ENCODE measurements around the gene GHRH.

Gene GHRH

GRCh38 chr20:37238426-37238825, 23.2 kb downstream of the GHRH start:
- DNase-seq (ENCODE audit: low spot score) = no peak

- no peak for DNase-seq (ENCODE audit: low spot score)
Measured at GRCh38 chr20:37237656-37238055, 24.0 kb downstream of the GHRH start.

GRCh38 chr20:37236462-37236861, 25.2 kb downstream of the GHRH start:
- DNase-seq (ENCODE audit: low spot score) = no peak

- no peak for DNase-seq (ENCODE audit: low spot score)
Measured at GRCh38 chr20:37235065-37235464, 26.5 kb downstream of the GHRH start.

GRCh38 chr20:37234254-37234581, 27.4 kb downstream of the GHRH start:
- no peak for DNase-seq (ENCODE audit: low spot score)

- no peak for DNase-seq (ENCODE audit: low spot score)
Measured at GRCh38 chr20:37233548-37234253, 27.9 kb downstream of the GHRH start.

GRCh38 chr20:37231947-37232630, 29.5 kb downstream of the GHRH start:
- no peak for DNase-seq (ENCODE audit: low spot score)

GRCh38 chr20:37230200-37230599, 31.4 kb downstream of the GHRH start:
- DNase-seq (ENCODE audit: low spot score) = no peak

- no peak for DNase-seq (ENCODE audit: low spot score)
Measured at GRCh38 chr20:37229357-37229756, 32.3 kb downstream of the GHRH start.

- DNase-seq (ENCODE audit: low spot score) = no peak
Measured at GRCh38 chr20:37228656-37229055, 33.0 kb downstream of the GHRH start.

- DNase-seq (ENCODE audit: low spot score) = no peak
Measured at GRCh38 chr20:37228082-37228481, 33.5 kb downstream of the GHRH start.

- no peak for DNase-seq (ENCODE audit: low spot score)
Measured at GRCh38 chr20:37226889-37227288, 34.7 kb downstream of the GHRH start.

GRCh38 chr20:37225146-37225545, 36.5 kb downstream of the GHRH start:
- no peak for DNase-seq (ENCODE audit: low spot score)

- DNase-seq (ENCODE audit: low spot score) = no peak
Measured at GRCh38 chr20:37223053-37223452, 38.6 kb downstream of the GHRH start.

- DNase-seq (ENCODE audit: low spot score) = no peak
Measured at GRCh38 chr20:37222086-37222485, 39.5 kb downstream of the GHRH start.

GRCh38 chr20:37220731-37221130, 40.9 kb downstream of the GHRH start:
- no peak for DNase-seq (ENCODE audit: low spot score)

- no peak for DNase-seq (ENCODE audit: low spot score)
Measured at GRCh38 chr20:37219751-37220668, 41.6 kb downstream of the GHRH start.

GRCh38 chr20:37218976-37219375, 42.6 kb downstream of the GHRH start:
- DNase-seq (ENCODE audit: low spot score) = no peak

- no peak for DNase-seq (ENCODE audit: low spot score)
Measured at GRCh38 chr20:37218441-37218840, 43.2 kb downstream of the GHRH start.

GRCh38 chr20:37209661-37210314, 51.8 kb downstream of the GHRH start:
- no peak for DNase-seq (ENCODE audit: low spot score)

- no peak for DNase-seq (ENCODE audit: low spot score)
Measured at GRCh38 chr20:37209193-37209592, 52.4 kb downstream of the GHRH start.

- DNase-seq (ENCODE audit: low spot score) = no peak
Measured at GRCh38 chr20:37207171-37207570, 54.4 kb downstream of the GHRH start.

Measured in hematopoietic multipotent progenitor cell treated with erythropoietin and hydrocortisone succinate and interleukin-3 and kit ligand, for 17 days (in vitro differentiated cells).